OCI-LY1 (cell line): ENCODE results near the gene RYR1.

ENCODE experiments used
- H2AFZ ChIP-seq: fragments of 200-600 bp; sonication (generic), shearing (Covaris generic); 2 replicates; pipeline ENCODE4 v1.6.0; 2014; ENCODE audit warnings: antibody characterized with exemption, mild to moderate bottlenecking, low read length
- H3F3A ChIP-seq: fragments of 200-600 bp; sonication (generic), shearing (Covaris generic); 2 replicates; pipeline ENCODE4 v1.6.0; 2014; ENCODE audit warnings: mild to moderate bottlenecking, antibody characterized with exemption, low read length, moderate library complexity; ENCODE audit not compliant: insufficient read depth
- H3K27ac ChIP-seq: fragments of 200-600 bp; sonication (generic); 2 replicates; pipeline ENCODE4 v1.5.1; 2014; ENCODE audit warnings: low read length, mixed run types, mild to moderate bottlenecking, low read depth; ENCODE audit not compliant: poor library complexity, severe bottlenecking
- H3K27me3 ChIP-seq: fragments of 200-600 bp; sonication (generic); 2 replicates; pipeline ENCODE4 v1.6.0; 2014; ENCODE audit warnings: antibody characterized with exemption, mild to moderate bottlenecking, low read length, moderate library complexity; ENCODE audit not compliant: insufficient read depth
- H3K36me3 ChIP-seq: fragments of 200-600 bp; sonication (generic); 2 replicates; pipeline ENCODE4 v1.6.1; 2014; ENCODE audit warnings: mild to moderate bottlenecking, antibody characterized with exemption, low read length, moderate library complexity, mixed read lengths; ENCODE audit not compliant: insufficient read depth
- H3K4me1 ChIP-seq: fragments of 200-600 bp; sonication (generic); 2 replicates; pipeline ENCODE4 v1.5.1; 2014; ENCODE audit warnings: mild to moderate bottlenecking, low read length, moderate library complexity; ENCODE audit not compliant: insufficient read depth, severe bottlenecking
- H3K4me2 ChIP-seq: fragments of 200-600 bp; sonication (generic), shearing (Covaris generic); 2 replicates; pipeline ENCODE4 v1.6.1; 2014; ENCODE audit warnings: low read length
- H3K4me3 ChIP-seq: fragments of 200-600 bp; sonication (generic); 2 replicates; pipeline ENCODE4 v1.5.1; 2014; ENCODE audit warnings: low read length, low read depth, mild to moderate bottlenecking, mixed read lengths; ENCODE audit not compliant: poor library complexity, severe bottlenecking
- H3K79me2 ChIP-seq: fragments of 200-600 bp; shearing (Covaris generic); 2 replicates; pipeline ENCODE4 v1.6.1; 2016; ENCODE audit warnings: mixed run types, low read length, mixed read lengths; ENCODE audit not compliant: insufficient read depth
- H3K9ac ChIP-seq: fragments of 200-600 bp; sonication (generic), shearing (Covaris generic); 2 replicates; pipeline ENCODE4 v1.6.1; 2014; ENCODE audit warnings: mild to moderate bottlenecking, low read length, mixed read lengths
- H3K9me2 ChIP-seq: fragments of 200-600 bp; sonication (generic), shearing (Covaris generic); 2 replicates; pipeline ENCODE4 v1.6.1; 2014; ENCODE audit warnings: low read depth, mild to moderate bottlenecking, low read length, mixed read lengths
- H3K9me3 ChIP-seq: fragments of 200-600 bp; shearing (Covaris generic); 2 replicates; pipeline ENCODE4 v1.6.1; 2014; ENCODE audit warnings: low read length, mixed read lengths
- H4K20me1 ChIP-seq: fragments of 200-600 bp; sonication (generic), shearing (Covaris generic); 2 replicates; pipeline ENCODE4 v1.6.0; 2016; ENCODE audit warnings: mild to moderate bottlenecking, low read length; ENCODE audit not compliant: insufficient read depth
- CTCF ChIP-seq: fragments of 200-600 bp; sonication (generic), shearing (Covaris generic); IDR thresholded peaks from 2 replicates; pipeline ENCODE4 v1.5.1; 2017; ENCODE audit warnings: mild to moderate bottlenecking, antibody characterized with exemption, low read length, moderate library complexity, mixed read lengths
- EZH2 ChIP-seq: fragments of 200-600 bp; sonication (generic), shearing (Covaris generic); IDR thresholded peaks from 2 replicates; pipeline ENCODE4 v1.8.0; 2017; ENCODE audit warnings: borderline replicate concordance, mixed run types, mild to moderate bottlenecking, antibody characterized with exemption, low read length, moderate library complexity, mixed read lengths

The RYR1 gene

GRCh38 chr19:38401148-38401547 is 32.3 kb upstream of the RYR1 start:
- TF ChIP-seq EZH2: no peak
- no peak for TF ChIP-seq CTCF
- Histone ChIP-seq H3K79me2 (no peaks in the 10 kb centered on the region), H3K27me3 (no peaks in the 10 kb centered on the region), H2AFZ (no peak overlapping the region), H3K9me2 (no peaks in the 10 kb centered on the region), H3K27ac (no peak overlapping the region), H3K9ac (no peak overlapping the region), H3K9me3 (no peaks in the 10 kb centered on the region), H3K4me1 (peaks cover 10% of the 10 kb centered on the region), H3K4me2 (no peak overlapping the region), H3F3A (no peaks in the 10 kb centered on the region), H3K36me3 (0 out of 2 replicates have a peak, but pooled peaks cover 8% of the 10 kb centered on the region), H4K20me1 (no peaks in the 10 kb centered on the region), H3K4me3 (no peak overlapping the region)

DNA sequence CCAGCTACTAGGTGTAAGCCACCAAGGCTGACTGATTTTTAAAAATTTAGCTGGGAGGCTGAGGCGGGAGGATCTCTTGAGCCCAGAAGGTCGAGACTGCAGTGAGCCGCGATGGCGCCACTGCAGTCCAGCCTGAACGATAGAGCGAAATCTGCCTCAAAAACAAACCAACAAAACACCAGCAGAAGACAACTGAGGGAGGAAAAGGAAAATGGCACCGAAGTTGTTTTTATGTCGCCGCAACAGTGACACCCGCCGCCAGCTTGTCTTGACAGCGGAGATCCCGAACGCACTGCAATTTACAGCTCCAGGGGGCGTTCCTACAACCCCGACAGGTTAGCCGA is 30.9 kb upstream of the RYR1 start:
- Histone ChIP-seq H3K4me2 (peak overlapping the region; percentile 76), H3K36me3 (peaks cover 8% of the 10 kb centered on the region; the same call in 1 of the 2 replicates), H3K27me3 (no peaks in the 10 kb centered on the region), H3K9me2 (no peaks in the 10 kb centered on the region), H3K9ac (peak overlapping the region; percentile 50; the same call in 1 of the 2 replicates), H3K4me1 (peaks cover 10% of the 10 kb centered on the region), H4K20me1 (no peaks in the 10 kb centered on the region), H2AFZ (peak overlapping the region; percentile 83), H3K9me3 (no peaks in the 10 kb centered on the region), H3K4me3 (peak overlapping the region; percentile 53), H3K79me2 (no peaks in the 10 kb centered on the region), H3K27ac (no peak overlapping the region), H3F3A (no peaks in the 10 kb centered on the region)
- TF ChIP-seq EZH2 (no peak), CTCF (no peak)

DNA sequence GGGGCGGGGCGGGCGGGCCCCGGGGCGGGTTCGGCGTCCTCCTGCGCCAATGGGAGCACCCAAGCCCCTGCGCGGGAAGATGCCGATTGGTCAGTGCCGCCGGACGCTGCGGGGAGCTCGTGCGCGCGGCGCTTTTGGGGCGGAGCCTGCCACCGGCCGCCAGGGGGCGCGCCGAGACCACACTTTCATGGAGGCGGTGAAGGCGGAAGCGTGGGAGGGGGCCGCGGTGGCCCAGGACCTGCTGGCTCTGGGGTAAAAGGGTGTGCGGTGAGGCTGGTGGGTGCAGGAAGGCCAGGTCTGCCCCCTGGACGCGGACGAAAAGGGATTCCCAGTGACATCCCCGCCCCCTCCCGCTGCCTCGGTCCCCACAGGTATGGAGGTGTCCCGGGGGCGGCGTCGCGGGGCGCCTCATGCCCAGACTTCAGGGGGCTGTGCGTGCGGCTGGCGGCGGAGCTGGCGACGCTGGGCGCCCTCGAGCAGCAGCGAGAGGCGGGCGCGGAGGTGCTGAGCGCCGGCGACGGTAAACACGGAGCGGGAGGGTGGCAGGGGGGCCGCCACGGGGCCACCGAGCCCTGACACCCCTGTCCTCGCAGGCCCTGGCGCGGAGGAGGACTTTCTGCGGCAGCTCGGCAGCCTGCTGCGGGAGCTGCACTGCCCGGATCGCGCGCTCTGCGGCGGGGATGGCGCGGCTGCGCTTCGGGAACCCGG is 30.4 kb upstream of the RYR1 start, which contains the start of gene FAM98C:
FAM98C (plus strand) TSS at position 127 of the 708 bp plus-strand sequence; CDS start at position 188, 61 bp downstream.
- TF ChIP-seq EZH2 (no peak), CTCF (peak; percentile 85)

More for the DNA sequence above, 30.4 kb upstream of the RYR1 start, which contains the start of gene FAM98C:
- peak within 1 kb of the TSS; percentile 78 for H3K4me3 ChIP-seq
- H3K36me3 ChIP-seq: peaks cover 8% of the 10 kb centered on the region; the same call in 1 of the 2 replicates
- H3K9me3 ChIP-seq: no peaks in the 10 kb centered on the region
- H4K20me1 ChIP-seq: no peaks in the 10 kb centered on the region
- H3K27me3 ChIP-seq: no peaks in the 10 kb centered on the region
- peak within 1 kb of the TSS; percentile 81 for H3K9ac ChIP-seq
- H3K4me2 ChIP-seq: peak within 1 kb of the TSS; percentile 77
- H3K4me1 ChIP-seq: peaks cover 10% of the 10 kb centered on the region
- H3K27ac ChIP-seq: no peak within 1 kb of the TSS
- H3K9me2 ChIP-seq: no peaks in the 10 kb centered on the region
- no peaks in the 10 kb centered on the region for H3F3A ChIP-seq
- no peaks in the 10 kb centered on the region for H3K79me2 ChIP-seq
- H2AFZ ChIP-seq: peak within 1 kb of the TSS; percentile 83
